Measurements from ENCODE around the gene ADTRP. TPM values are rescaled to one million over a fixed set of nuclear protein-coding genes. Genes with fewer than 3 reads are reported as not detected.

Gene ADTRP
- total RNA-seq, 1 donor from 2014 or later: 42.5 TPM

DNA sequence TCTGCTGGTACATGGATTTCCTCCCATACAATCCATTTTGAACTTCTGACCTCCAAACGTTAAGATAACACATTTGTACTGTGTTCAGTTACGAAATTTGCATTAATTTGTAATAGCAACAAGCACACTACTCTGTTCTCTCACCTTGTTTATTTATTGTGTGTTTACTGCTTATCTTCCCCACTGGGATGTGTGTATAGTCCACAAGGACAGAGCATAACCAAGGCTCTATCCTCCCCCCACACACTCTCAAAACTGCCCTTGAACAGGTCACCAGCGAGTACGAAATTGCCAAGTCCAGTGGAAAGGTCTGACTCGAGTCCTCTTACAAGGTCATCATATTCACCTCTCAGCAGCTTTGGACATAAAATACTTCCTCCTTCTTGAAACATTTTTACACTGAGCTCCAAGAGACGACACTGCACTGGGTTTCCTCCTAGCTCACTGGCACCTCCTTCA, 18.6 kb downstream of the ADTRP start:
- intact Hi-C loops (cut with DNase I): no loop called here
- peak; percentile 18 to 25 for ATAC-seq
- Histone ChIP-seq H3K4me3 (no peak overlapping the region), H3K27me3 (ENCODE audit: low read depth) (no peaks in the 10 kb centered on the region), H3K9me3 (peaks cover 4% of the 10 kb centered on the region), H3K27ac (no peak overlapping the region), H3K36me3 (no peaks in the 10 kb centered on the region), H3K4me1 (peaks cover 17% of the 10 kb centered on the region)
- TF ChIP-seq, protein P1, sequence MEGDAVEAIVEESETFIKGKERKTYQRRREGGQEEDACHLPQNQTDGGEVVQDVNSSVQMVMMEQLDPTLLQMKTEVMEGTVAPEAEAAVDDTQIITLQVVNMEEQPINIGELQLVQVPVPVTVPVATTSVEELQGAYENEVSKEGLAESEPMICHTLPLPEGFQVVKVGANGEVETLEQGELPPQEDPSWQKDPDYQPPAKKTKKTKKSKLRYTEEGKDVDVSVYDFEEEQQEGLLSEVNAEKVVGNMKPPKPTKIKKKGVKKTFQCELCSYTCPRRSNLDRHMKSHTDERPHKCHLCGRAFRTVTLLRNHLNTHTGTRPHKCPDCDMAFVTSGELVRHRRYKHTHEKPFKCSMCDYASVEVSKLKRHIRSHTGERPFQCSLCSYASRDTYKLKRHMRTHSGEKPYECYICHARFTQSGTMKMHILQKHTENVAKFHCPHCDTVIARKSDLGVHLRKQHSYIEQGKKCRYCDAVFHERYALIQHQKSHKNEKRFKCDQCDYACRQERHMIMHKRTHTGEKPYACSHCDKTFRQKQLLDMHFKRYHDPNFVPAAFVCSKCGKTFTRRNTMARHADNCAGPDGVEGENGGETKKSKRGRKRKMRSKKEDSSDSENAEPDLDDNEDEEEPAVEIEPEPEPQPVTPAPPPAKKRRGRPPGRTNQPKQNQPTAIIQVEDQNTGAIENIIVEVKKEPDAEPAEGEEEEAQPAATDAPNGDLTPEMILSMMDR (IDR thresholded peaks at IDR 0.05): no peak
- no peak for DNase-seq

DNA sequence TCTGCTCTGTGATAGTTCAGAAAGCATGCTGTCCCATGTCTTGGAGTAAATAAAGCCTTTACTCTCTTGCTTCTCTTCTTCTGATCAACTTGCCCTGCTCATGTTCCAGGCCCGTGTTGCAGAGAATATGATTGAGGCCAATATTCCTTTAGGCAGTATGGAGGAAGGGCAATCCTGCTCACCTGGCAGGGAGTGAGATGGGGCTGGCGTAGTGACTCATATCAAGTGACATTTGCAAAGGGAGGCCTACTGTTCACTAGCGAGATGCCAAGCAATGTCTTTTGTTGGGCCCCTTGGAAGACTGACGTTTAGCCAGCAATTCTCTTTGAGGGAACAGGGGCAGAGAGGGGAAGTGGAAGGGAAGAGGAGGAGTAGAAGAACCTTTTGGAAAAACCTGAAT, 19.7 kb downstream of the ADTRP start:
- intact Hi-C loops (cut with DNase I): no loop called here
- no peak for DNase-seq
- H3K9me3 ChIP-seq: peaks cover 4% of the 10 kb centered on the region
- H3K4me1 ChIP-seq: peaks cover 16% of the 10 kb centered on the region
- ATAC-seq: no peak
- no peaks in the 10 kb centered on the region for H3K27me3 ChIP-seq (ENCODE audit: low read depth)
- no peaks in the 10 kb centered on the region for H3K36me3 ChIP-seq
- no peak overlapping the region for H3K4me3 ChIP-seq
- H3K27ac ChIP-seq: no peak overlapping the region
- TF ChIP-seq, protein P1 (IDR thresholded peaks at IDR 0.05): no peak

GRCh38 chr6:11756726-11757125, 21.9 kb downstream of the ADTRP start:
- Histone ChIP-seq H3K4me1 (no peaks in the 10 kb centered on the region), H3K36me3 (no peaks in the 10 kb centered on the region), H3K9me3 (peaks cover 4% of the 10 kb centered on the region), H3K4me3 (no peak overlapping the region), H3K27ac (no peak overlapping the region), H3K27me3 (ENCODE audit: low read depth) (no peaks in the 10 kb centered on the region)
- TF ChIP-seq, protein P1 (IDR thresholded peaks at IDR 0.05): no peak
- intact Hi-C loops (cut with DNase I): no loop called here
- no peak for ATAC-seq
- no peak for DNase-seq

- Histone ChIP-seq H3K4me1 (no peaks in the 10 kb centered on the region), H3K27me3 (ENCODE audit: low read depth) (no peaks in the 10 kb centered on the region), H3K9me3 (peaks cover 4% of the 10 kb centered on the region), H3K36me3 (no peaks in the 10 kb centered on the region), H3K4me3 (no peak overlapping the region), H3K27ac (no peak overlapping the region)
- TF ChIP-seq, protein P1 (IDR thresholded peaks at IDR 0.05): no peak
- no peak for ATAC-seq
- DNase-seq: no peak
- intact Hi-C loops (cut with DNase I): no loop called here
These were observed 22.3 kb downstream of the ADTRP start for GRCh38 chr6:11756292-11756691.

DNA sequence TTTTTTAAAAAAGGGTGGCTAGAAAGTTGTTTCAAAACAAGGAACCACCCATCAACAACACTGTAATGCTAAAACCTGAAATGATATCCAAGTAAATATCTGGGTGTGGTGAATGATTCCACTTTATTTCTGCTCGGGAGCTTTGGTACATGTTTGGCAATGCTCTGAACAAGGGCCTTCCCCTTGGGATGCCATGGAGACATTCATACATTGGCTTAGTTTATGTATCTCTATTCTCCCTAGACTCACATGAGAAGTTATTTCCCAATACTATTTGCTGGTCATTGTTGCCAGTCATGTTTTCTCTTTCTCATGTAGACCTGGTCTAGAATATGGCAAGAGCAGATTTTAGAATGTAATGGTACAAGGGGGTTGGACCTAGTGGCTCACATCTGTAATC, 22.9 kb downstream of the ADTRP start:
- H3K27ac ChIP-seq: no peak overlapping the region
- ATAC-seq (peak in 1 of 2 donors; percentile 23), DNase-seq (no peak)
- no peaks in the 10 kb centered on the region for H3K36me3 ChIP-seq
- H3K9me3 ChIP-seq: peaks cover 4% of the 10 kb centered on the region
- intact Hi-C loops (cut with DNase I): no loop called here
- H3K4me3 ChIP-seq: no peak overlapping the region
- no peaks in the 10 kb centered on the region for H3K27me3 ChIP-seq (ENCODE audit: low read depth)
- no peaks in the 10 kb centered on the region for H3K4me1 ChIP-seq
- TF ChIP-seq, protein P1 (IDR thresholded peaks at IDR 0.05): no peak
